Adipose tissue (tissue), 3 donors: ENCODE data around the gene GOLGA1. TPM values are rescaled to one million over a fixed set of nuclear protein-coding genes. Genes with fewer than 3 reads are reported as not detected.

Experiments used
- H3K27ac ChIP-seq: one replicate; pipeline ENCODE4 v1.5.1; 2013; ENCODE audit warnings: low read depth, low read length
- WGBS, 3 donors: extraction: QIAGEN DNeasy Blood & Tissue Kit; methylation state at CpG; one replicate each; pipeline ENCODE4 v1.1.7; 2013; 5-methylcytosine and 5-hydroxymethylcytosine counted together
- polyA plus RNA-seq, 3 donors: library from polyadenylated mRNA; stranded (reverse); fragments of 200-250 nt; gene quantifications; one replicate each; pipeline ENCODE4 v1.2.3, GENCODE V29; 2013
- donor health status: healthy with polysubstance abuse.
- donor health status: Bipolar disorder and iron deficiency.
- donor health status: healthy.

Gene GOLGA1
- polyA plus RNA-seq, 3 donors: 6.4 to 10.0 (median 8.2) TPM

DNA sequence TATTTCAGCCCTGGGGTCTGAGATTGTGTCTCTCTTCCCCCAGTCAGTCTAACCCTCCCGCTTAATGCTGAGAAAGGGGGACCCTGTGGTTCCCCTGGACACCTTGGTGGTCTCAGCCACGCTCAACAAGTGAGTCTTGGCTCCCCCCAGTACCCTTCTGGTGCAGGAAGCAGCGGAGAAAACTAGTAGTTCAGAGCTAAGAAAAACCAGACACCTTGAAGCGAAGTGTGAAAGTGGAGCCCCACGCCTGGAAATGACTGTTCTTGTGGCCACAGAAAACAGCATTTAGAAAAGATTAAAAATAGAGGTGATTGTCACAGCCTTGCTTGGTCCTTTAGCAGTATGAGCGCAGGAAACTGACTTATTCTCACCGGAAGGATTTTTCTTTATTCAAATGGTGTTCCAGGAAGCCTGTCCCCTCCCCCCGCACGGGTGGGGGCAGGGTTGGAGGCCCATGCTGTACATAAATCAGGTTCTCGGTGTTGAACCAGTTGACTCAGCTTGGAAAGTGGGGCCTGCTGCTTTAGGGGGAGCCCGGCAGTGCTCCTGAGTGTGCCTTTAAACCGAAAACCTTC lies 70.8 kb downstream of the GOLGA1 start:
- H3K27ac ChIP-seq: no peak overlapping the region
- 4 to 6% (median 5%) methylated on average over 12 of the region's 12 CpGs for WGBS, 3 donors

DNA sequence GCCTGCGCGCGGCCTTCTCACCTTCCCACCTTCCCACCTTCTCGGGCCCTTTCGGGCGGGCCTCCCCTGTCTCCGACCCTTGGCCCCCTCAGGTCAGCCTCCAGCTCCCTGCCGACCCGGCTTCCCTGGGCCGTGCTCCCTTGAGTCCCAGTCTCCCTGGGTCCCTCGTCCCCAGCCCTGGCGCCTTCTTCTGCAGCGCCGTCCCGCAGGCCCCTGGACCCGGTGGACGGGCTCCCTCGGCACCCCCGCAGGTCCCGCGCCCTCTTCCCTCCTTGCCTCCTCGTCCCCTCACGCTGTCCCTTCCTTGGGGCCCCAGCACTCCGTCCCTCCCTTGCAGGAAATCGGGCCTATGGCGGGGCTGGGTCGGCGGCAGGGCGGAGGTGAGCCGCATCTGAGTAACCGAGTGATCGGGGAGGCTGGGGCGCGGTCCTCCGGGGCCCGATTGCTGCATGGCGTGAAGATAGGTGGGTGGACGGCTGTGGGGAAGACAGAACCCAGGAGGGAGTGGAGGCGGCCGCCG lies 71.4 kb downstream of the GOLGA1 start:
- 0 to 1% (median 0%) methylated on average over 40 to 41 of the region's 41 CpGs for WGBS, 3 donors
- peak overlapping the region; percentile 33 for H3K27ac ChIP-seq

DNA sequence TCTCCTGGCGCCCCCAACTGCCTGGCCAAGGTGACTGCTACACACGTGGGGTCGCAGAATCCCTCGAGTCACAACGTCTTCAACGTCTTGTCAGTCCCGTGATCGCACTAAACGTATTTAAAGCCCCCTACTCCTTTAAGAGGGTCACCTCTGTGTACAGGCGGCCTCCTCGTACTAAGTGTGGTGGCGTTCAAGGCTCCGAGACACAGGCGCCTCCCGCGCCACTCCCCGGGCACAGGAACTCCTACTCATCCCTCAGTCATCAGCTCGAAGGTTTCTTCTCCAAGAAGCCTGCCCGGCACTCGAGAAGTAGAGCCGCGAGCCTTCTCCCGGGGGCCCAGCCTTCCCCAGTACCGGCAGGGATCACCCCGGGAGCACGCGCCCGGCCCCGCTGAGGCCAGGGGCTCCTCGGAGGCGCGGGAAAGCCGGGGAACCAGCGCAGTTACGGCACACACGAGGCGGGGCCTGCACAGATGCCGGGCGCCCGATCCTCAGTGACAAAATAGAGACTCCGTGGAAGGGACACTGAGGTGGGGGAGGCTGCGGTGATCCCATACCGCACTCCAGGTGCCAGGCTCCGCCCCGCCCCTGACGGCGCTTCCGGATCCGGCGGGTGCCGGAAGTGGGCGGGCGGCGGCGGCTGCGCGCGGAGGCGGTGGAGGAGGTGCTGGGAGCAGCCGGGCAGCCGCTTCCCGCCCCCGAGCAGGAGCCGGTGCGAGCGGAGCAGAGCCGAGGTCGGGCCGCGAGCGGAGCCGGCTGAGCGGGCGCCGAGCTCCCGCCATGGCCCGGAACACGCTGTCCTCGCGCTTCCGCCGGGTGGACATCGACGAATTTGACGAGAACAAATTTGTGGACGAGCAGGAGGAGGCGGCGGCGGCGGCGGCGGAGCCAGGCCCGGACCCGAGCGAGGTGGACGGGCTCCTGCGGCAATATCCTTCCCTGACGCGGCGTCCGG lies 72.1 kb downstream of the GOLGA1 start:
- WGBS, 3 donors: 0% methylated on average over 82 to 101 of the region's 101 CpGs
- H3K27ac ChIP-seq: peak overlapping the region; percentile 84

DNA sequence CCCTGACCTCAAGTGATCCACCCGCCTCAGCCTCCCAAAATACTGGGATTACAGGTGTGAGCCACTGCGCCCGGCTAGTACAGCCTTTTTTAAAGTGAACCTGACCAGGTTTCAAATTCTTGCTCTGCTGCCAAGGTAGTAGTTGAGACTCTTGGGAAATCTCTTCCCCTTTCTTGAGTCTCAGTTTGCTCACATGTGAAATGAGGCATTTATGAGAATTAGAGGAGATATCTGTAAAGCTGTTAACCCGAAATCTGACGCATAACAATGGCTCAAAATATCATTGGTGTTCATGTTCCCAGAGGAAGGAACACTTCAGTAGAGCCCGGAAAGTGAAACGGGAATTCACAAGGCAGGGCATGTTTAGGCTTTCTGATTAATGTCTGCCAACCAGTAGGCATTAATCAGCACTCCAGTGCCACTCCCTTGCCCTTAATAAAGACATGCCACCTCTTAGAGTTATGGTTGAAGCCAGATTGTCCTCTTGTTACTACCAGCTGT lies 77.5 kb downstream of the GOLGA1 start:
- H3K27ac ChIP-seq: no peak overlapping the region
- WGBS, 3 donors: 33 to 63% (median 58%) methylated on average over 7 of the region's 7 CpGs

DNA sequence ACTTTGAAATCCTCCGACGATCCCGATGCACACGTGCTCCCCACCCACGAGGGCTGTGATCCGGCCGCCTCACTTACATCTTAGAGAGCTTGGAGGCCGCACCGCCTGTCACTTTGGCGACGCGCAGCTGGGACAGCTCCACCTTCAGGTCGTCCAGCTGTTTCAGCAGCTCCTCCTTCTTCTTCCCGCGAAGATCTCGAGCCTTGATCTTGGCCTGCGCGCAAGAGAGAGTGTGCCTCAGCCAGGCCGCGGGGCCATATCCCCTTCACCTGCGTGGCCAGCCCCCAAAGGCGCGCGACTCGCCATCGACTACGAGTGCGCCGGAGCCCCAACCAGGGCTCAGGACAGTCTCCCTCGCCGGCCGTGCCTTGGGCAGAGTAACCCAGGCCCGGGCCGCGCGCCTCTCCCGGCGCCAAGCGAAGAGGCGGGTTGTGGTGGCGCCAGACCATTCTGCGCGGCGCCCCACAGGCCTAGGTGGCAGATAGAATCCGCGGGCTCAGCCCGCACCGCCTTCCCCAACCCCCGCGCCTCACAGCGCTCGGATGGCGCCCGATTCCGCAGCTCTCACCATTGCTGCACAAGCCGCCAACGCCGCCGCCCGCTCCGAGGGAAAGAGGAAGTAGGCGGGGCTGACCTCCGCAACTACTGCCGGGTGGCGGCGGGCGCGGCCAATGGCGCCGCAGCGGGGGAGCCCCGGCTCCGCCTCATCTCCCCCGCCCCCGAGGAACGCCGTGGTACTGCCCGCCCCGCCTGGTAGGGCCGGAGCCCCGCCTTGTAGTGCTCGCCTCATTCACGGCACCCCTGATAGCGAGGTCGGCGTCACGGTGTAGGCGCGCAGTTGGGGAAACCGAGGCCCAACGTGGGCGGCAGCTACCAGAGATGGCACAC lies 79.3 kb downstream of the GOLGA1 start, which contains the start of the genes ARPC5L and RPL35:
Gene ARPC5L, plus strand, starts transcription at position 789 of the 888 bp plus-strand sequence. CDS start 7,161 bp downstream, outside the sequence.
Gene RPL35, minus strand, starts transcription at position 616 of the 888 bp plus-strand sequence. Its CDS starts 45 bp downstream, at position 571.
- WGBS, 3 donors: 0% methylated on average over 72 to 92 of the region's 92 CpGs
- no peak within 1 kb of the TSS for H3K27ac ChIP-seq

DNA sequence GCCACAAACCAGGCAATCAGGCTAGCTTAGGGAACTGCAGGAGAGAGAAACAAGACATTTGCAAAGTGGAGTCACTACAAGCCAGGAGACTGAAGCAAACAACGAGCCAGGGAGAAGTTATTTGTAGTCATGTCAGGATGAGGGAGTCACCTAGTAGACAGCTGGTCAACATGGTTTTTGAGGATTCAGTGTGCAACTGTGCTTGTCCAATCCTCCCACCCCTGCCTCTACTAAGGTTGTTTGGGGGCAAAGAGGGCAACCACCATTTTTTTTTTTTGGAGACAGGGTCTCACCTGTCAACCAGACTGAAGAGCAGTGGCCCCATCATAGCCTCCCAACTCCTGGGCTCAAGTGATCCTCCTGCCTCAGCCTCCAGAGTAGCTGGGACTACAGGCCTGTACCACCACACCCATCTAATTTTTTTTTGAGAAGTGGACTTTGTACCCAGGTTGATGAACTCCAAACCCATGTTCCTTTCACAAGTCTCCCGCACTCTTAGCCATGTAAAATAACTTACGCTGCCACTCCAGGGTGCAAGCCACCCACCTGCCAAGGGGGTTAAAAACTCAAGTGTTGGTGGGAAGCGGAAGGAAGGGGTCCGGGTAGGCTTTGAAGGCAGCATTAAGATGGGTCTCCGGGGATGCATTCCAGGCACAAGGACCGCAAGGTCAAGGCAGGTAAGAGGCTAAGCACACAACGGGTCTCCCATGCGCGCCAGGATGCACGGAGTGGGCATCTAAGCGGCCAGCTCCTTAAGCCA lies 80.1 kb downstream of the GOLGA1 start:
- 7 to 18% (median 13%) methylated on average over 12 of the region's 12 CpGs for WGBS, 3 donors
- no peak overlapping the region for H3K27ac ChIP-seq

DNA sequence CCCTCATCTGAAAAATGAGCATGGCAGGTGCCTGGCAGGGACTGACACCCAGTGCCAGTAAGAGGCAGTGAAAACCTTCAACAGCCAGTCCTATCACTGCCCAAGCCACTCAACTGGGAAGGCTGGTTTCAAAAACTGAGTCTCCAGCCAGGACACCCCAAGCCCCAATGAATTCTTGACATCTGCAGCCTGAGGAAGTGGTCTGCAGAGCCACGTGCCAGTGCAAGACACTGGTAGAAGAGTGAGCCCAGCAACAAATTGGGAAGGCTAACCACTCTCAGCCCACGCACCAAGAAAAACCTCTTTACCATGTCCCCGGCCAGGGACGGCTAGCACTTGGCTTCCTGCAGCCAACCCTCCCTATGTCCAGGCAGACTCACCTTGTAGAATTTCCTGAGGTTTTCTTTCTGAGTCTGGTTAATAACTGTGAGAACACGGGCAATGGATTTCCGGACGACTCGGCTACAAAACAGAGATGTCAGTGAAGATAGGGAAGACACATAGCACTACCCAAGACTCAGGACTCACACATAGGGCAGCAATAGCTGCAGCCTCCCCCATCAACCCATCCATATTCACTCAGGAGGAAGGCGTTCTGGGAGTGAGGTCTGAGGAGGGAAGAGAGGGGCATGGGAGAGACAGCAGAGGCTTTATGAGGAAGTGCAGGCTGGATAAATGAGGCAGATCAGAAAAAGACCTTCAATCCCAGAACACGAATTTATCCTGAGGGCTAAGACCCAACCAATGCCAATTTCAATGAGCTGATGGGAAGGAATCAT lies 80.9 kb downstream of the GOLGA1 start:
- H3K27ac ChIP-seq: no peak overlapping the region
- 54 to 56% (median 55%) methylated on average over 10 of the region's 10 CpGs for WGBS, 3 donors

DNA sequence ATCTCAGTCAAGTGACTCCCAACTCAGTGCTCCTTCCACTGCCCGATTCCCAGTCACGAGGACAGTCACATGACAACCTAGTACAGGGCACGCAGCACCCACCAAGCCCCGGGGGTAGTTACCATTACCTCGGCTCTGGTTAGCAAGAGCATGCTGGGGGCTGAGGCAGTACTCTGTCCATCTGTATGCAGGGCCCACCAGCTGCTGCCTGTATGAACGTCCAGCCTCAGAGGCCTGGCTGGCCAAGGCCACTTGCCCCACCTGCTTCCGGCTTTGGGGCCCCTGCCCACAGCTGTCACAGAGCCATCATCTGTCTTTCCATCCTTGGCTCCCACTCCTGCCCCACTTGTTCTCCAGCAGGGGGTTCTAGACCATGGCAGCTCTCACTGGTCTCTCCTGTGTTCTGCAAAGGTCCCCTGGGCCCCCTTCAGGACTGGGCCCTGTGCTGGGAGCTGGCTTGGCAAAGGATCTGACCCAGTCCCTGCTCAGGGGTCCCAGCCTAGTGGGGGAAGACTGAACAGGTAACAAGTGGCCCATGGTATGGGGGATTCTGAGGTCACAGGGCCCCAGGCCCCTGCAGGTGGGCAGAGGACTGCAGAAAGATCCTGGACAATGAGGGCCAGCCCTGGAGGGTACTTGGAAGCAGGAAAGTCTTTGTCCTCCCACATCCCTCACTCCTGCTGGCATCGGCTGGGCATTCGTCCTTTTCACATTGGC lies 82.4 kb downstream of the GOLGA1 start:
- WGBS, 3 donors: 67 to 75% (median 72%) methylated on average over 8 to 9 of the region's 9 CpGs
- H3K27ac ChIP-seq: no peak overlapping the region

DNA sequence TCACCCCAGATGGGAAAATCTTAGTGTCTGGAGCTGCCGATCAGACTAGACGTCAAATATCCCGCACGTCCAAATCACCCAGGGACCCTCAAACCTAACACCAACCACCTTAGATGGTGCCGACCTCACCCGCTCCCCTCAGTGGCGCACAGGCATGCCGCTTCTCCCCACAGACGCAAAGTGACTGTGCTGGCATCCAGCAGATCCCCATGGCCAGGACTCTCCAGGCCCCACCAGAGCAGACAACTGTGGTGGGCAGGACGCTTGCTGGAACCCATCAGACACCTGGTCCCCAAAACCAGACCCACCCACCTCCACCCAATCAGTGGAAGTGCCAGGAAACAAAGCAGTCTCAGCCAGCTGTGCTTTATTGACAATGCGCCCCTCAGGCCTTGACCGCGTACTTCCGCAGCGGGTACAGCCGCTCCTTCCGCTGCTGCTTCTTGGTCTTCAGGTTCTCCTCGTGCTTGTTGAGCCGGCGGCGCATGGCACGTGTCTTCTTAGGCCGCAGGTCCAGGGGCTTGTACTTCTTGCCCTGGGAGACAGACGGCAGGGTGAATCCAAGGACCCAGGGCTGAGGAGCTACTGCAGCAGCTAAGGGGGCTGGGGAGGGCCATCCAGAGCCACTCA lies 83.2 kb downstream of the GOLGA1 start:
- 81 to 88% (median 88%) methylated on average over 24 of the region's 24 CpGs for WGBS, 3 donors
- H3K27ac ChIP-seq: no peak overlapping the region

DNA sequence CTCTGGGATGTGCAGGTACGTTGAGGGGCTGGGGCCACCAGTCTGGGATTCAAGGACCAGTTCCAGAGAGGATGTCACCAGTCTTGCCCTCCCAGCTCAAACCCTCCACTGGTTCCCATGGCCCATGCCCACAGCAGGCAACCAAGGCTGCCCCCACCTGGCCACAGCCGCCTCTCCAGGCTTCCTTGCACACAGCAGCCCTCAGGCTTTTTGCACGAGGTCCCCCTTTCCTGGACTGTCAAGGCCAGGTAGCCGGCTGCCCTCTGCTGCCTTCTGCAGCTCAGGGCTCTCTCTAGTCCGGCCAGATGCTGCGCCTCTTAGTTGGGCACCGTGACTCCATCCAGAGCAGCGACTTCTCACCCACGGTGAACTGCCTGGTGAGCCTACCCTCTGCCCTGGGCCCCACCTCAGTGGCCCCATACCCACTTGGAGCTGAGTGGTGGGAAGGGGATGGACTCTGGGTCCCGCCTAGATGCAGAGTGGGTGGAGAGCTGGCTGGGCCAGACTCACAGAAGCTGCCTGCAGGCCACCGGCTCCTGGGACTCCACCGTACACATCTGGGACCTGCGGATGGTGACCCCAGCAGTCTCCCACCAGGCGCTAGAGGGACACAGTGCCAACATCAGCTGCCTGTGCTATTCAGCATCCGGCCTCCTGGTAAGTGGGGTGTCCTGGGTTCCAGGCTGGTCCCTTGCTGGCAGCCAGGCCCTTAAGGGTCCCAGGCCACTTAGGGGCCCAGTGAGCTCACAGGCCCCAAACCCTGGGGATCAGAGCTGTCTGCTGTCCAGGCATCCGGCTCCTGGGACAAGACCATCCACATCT lies 84.7 kb downstream of the GOLGA1 start:
- 55 to 68% (median 67%) methylated on average over 16 of the region's 16 CpGs for WGBS, 3 donors
- H3K27ac ChIP-seq: no peak overlapping the region

DNA sequence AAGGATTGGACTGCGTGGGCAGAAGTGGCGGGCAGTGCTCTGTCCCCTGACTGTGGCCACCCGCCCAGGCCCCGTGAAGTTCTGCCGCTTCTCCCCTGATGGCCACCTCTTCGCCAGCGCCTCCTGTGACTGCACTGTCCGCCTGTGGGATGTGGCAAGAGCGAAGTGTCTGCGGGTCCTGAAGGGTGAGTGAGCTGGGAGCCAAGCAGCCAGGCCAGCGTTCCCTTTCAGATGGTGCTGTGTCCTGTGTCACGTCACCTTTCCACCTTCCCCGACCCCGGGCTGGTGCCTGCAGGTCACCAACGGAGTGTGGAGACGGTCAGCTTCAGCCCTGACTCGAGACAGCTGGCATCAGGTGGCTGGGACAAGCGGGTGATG lies 85.3 kb downstream of the GOLGA1 start:
- H3K27ac ChIP-seq: no peak overlapping the region
- WGBS, 3 donors: 82 to 86% (median 84%) methylated on average over 18 of the region's 18 CpGs

DNA sequence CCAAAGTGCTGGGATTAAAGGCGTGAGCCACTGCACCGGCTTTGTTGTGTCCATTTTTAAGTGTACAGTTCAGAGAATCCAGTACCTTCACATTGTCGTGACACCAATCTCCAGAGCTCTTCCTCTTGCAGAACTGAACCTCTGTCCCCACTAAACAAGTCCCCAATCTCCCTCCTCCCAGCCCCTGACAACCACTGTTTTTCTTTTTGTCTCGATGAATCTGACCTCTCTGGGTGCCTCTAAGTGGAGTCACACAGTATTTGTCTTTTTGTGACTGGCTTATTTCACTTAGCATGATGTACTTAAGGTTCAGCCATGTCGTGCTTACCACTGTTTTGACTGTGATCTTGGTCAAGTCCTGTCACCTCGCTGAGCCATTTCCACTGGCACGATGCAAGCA lies 86.1 kb downstream of the GOLGA1 start:
- WGBS, 3 donors: 63 to 75% (median 63%) methylated on average over 7 of the region's 7 CpGs
- H3K27ac ChIP-seq: no peak overlapping the region

DNA sequence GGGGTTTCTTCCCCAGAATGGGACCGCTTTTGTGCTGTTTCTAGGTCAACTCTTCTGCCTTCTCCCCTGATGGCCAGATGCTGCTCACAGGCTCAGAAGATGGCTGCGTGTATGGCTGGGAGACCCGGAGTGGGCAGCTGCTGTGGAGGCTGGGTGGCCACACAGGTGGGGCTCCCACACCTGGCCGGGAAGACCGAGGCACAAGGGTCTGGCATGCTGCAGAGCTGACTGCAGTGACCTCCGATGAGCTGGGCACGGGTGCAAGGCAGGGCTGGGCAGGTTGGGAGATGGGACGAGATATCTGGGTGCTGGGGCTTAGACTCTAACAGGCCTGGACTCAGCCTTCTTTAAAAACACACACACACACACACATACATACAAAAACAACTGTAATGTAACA lies 86.7 kb downstream of the GOLGA1 start:
- WGBS, 3 donors: 85 to 91% (median 87%) methylated on average over 8 of the region's 8 CpGs
- no peak overlapping the region for H3K27ac ChIP-seq

DNA sequence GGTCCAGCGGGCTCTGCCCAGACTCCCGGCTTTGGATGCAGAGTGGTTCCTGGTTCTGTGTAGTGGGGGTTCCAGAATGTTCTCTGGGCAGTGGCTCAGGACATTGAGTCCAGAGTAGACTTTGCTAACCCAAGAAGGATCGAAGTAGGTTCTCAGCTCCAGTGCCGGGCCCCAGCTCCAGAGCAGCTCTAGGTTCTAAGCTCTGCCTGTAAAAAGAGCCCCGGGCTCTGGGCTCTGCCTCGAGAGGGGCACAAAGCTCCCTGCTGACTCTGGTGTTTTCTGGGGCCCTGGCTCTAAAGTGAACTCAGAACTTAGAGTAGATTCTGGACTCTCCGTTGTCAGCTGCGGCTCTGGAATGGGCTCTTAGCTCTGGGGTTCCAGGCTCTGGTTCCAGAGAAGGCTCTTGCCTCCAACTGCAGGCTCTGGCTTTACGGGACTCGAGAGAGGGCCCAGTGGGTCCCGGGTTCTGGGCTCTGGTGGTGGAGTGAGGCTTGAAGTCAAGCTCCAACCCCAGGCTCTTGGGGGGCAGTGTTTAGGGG lies 87.2 kb downstream of the GOLGA1 start:
- 62 to 74% (median 63%) methylated on average over 11 of the region's 11 CpGs for WGBS, 3 donors
- H3K27ac ChIP-seq: no peak overlapping the region
